GM12891 (cell line): ENCODE results near the gene CES5A.
"Not testable (repeated sequence)": the region's sequence is repeated elsewhere in the genome, so short reads cannot be mapped to it uniquely, and the experiment has no call there.

Experiments used
- DNase-seq: peaks from one replicate; pipeline ENCODE4 v3.0.0; 2011; ENCODE audit warnings: low spot score; ENCODE audit not compliant: insufficient read length
- FAIRE-seq: peaks from 2 replicates; lab custom pipeline; 2011; peaks lifted over from hg19 to GRCh38; lab: Jason Lieb, UNC
- PAX5 ChIP-seq: IDR thresholded peaks from 2 replicates; pipeline ENCODE4 v1.6.1; 2011; ENCODE audit warnings: low read length, moderate library complexity, mild to moderate bottlenecking; ENCODE audit not compliant: insufficient read depth, severe bottlenecking
- POLR2A ChIP-seq: IDR thresholded peaks from 2 replicates; pipeline ENCODE4 v1.6.1; 2011; ENCODE audit warnings: low read depth, low read length, control low read depth
- POLR2AphosphoS5 ChIP-seq: IDR thresholded peaks from 2 replicates; pipeline ENCODE4 v1.6.1; 2011; ENCODE audit warnings: low read depth, low read length, control low read depth
- POU2F2 ChIP-seq: IDR thresholded peaks from 2 replicates; pipeline ENCODE4 v1.6.1; 2011; ENCODE audit warnings: low read depth, mild to moderate bottlenecking, control low read depth, low read length, moderate library complexity
- SPI1 ChIP-seq: IDR thresholded peaks from 2 replicates; pipeline ENCODE4 v1.6.1; 2011; ENCODE audit warnings: low read depth, low read length, control low read depth
- TAF1 ChIP-seq: IDR thresholded peaks from 2 replicates; pipeline ENCODE4 v1.6.1; 2011; ENCODE audit warnings: low read depth, low read length, control low read depth

The CES5A gene

DNA sequence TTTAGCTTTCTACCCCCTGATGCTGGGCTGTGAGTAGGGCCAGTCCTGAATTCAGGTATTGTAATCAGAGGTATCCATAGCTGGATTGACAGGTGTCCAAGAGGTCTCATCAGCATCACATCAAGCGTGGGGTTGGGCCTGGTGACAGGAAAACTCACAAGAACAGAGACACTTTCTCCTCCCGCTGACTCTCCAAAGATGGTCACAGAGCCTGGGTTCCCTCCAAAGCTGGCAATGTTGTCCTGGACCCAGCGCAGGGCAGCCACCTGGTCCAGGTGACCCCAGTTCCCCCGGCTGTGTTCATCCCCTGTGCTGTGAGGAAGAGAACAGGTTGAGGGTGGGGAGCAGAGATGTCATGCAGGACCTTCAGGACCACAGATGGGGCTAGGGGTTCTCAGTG, 54.0 kb downstream of the CES5A start:
- DNase-seq (no peak), FAIRE-seq (no peak)
- no peak for TF ChIP-seq SPI1
- no peak for TF ChIP-seq POLR2A
- TF ChIP-seq PAX5 = no peak
- TF ChIP-seq POLR2AphosphoS5 = no peak
- no peak for TF ChIP-seq TAF1
- no peak for TF ChIP-seq POU2F2

DNA sequence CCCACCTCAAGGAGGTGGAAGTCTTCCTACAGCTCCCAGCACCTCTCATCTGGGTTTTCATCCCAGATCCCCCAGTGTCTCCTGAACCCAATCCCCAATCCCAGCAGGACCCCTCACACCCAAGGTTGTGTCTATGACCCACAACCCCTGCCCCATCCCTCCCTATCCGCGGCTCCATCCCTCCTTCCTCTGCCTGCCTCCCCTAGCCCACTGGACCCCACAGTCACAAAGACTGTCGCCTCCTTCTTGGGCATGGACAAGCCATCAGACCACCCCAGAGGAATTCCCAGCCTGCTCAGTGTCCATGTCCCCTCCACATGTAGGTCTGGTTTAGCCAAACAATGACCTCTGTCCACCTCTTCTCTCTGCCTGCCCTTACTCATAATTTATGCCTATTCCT, 54.6 kb downstream of the CES5A start:
- TF ChIP-seq POLR2AphosphoS5 (no peak), POLR2A (no peak)
- DNase-seq (no peak), FAIRE-seq (no peak)

GRCh38 chr16:55817236-55817912, 57.8 kb downstream of the CES5A start:
- DNase-seq (no peak), FAIRE-seq (no peak)
- TF ChIP-seq SPI1 (no peak), PAX5 (no peak), POLR2A (no peak), POLR2AphosphoS5 (no peak), TAF1 (no peak), POU2F2 (no peak)

- not testable (repeated sequence) for FAIRE-seq, DNase-seq
Measured at GRCh38 chr16:55816222-55816621, 59.0 kb downstream of the CES5A start.

- no peak for TF ChIP-seq TAF1
- FAIRE-seq (no peak), DNase-seq (no peak)
Measured at GRCh38 chr16:55815320-55815719, 59.9 kb downstream of the CES5A start.

DNA sequence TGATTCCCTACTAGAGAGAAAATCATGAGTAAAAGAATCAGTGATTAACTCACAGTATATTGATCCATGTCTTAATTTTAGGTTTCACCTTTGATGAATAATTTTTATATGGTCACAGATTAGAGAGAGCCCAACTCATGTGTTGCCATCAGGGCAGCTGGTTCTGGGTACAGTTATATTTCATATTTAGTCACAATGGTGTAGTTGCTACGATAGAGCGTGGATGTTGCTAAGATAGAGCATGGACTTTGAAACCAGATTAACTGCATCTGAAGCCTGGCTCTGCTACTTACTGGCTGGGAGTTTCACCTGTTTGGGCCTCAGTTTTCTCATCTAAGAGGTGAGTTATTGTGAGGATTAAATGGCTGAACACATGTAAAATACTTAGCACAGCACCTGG, 61.0 kb downstream of the CES5A start:
- not testable (repeated sequence) for FAIRE-seq, DNase-seq

DNA sequence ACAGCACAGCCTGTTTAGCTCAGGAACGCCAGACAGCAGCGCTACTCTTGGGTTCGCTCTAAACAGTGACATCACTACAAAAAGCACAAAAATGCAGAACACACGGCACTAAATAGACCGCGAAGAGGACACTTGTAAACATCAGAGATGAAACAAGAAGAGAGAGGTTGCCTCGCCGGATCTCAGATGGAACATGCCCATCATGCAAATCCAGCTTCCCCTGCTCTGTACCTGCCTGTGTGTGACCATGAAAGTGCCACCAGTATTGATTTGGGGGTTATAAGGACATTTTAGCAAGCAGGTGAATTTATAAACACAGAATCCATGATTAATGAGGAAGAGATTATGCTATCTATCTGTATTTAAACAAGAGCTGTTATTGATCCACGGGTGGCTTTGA, 61.4 kb downstream of the CES5A start:
- DNase-seq, FAIRE-seq: not testable (repeated sequence)

DNA sequence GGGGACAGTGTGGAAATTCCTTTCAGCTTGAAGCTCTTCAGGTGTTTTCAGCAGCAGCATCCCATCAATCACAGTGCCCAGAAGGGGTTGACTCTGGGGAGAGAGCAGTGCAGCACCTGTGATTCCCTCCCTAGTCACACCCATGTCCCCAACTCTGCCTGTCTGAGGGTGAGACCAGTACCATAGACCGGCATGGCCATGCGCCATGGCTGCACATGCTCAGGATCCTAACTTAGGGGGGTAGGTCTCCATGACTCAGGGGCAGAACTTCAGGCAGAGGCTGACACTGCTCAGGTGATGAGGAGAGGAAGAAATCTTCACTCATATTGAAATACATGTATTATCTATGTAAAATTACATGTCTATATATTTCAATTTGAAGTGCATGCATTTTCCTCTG, 62.2 kb downstream of the CES5A start:
- TF ChIP-seq POLR2AphosphoS5 = no peak
- no peak for TF ChIP-seq TAF1
- TF ChIP-seq SPI1 = no peak
- TF ChIP-seq PAX5 = no peak
- TF ChIP-seq POU2F2 = no peak
- no peak for TF ChIP-seq POLR2A
- DNase-seq (no peak), FAIRE-seq (no peak)

GRCh38 chr16:55811811-55812210, 63.4 kb downstream of the CES5A start:
- TF ChIP-seq TAF1 (no peak), SPI1 (no peak), POU2F2 (no peak), PAX5 (no peak), POLR2AphosphoS5 (no peak), POLR2A (no peak)
- no peak for DNase-seq
- no peak for FAIRE-seq

DNA sequence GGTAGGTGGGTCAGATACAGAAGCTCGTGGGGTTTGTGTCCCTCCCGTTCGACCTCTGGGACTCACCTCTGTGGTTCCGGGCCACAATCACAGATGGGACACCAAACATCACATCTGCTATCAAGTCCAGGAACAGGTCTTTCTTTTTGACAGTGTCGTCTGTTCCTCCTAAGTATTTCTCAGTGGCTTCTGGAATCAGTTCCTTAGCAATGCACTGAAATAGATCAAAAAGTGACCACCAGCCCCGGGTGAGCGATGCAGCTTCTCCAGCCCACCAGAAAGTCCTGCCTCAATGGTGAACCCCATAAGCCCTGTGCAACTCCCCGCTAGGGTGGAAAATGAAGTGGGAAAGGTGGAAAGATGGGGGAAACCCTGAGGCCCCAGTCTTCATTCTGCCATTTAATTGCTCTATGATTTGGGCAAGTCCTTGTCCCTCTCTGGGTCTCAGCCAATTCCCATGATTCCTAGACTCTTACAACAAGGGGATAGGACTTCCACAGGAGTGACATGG, 64.7 kb downstream of the CES5A start:
- TF ChIP-seq POLR2A = no peak
- TF ChIP-seq TAF1 = no peak
- no peak for TF ChIP-seq PAX5
- no peak for TF ChIP-seq SPI1
- DNase-seq = no peak
- FAIRE-seq = no peak

DNA sequence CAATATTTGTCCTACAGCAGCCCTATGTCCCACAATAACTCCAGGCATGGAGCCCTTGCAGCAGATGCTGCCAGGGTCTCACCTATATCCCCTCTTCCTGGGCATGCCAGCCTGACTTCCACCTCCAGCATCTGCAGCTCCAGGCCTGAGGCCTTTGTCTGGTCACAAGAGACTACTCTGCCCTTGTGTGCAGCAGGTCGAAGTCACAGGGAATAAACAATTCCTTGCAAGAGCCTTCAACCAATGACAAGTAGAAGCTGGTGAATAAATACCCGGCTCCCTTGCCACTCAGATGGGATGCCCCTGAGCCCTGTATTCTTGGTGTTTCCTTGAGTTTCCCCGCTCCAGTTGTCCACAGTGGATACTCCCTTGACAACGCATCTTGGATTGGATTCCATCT, 65.3 kb downstream of the CES5A start:
- DNase-seq (no peak), FAIRE-seq (no peak)
- TF ChIP-seq POU2F2 (no peak), SPI1 (no peak), PAX5 (no peak), POLR2AphosphoS5 (no peak), POLR2A (no peak), TAF1 (no peak)
